OCI-LY1 (cell line): Measurements from ENCODE around the gene TTC12.

Source experiments
- H2AFZ ChIP-seq: fragments of 200-600 bp; sonication (generic), shearing (Covaris generic); 2 replicates; pipeline ENCODE4 v1.6.0; 2014; ENCODE audit warnings: antibody characterized with exemption, mild to moderate bottlenecking, low read length
- H3F3A ChIP-seq: fragments of 200-600 bp; sonication (generic), shearing (Covaris generic); 2 replicates; pipeline ENCODE4 v1.6.0; 2014; ENCODE audit warnings: mild to moderate bottlenecking, antibody characterized with exemption, low read length, moderate library complexity; ENCODE audit not compliant: insufficient read depth
- H3K27ac ChIP-seq: fragments of 200-600 bp; sonication (generic); 2 replicates; pipeline ENCODE4 v1.5.1; 2014; ENCODE audit warnings: low read length, mixed run types, mild to moderate bottlenecking, low read depth; ENCODE audit not compliant: poor library complexity, severe bottlenecking
- H3K27me3 ChIP-seq: fragments of 200-600 bp; sonication (generic); 2 replicates; pipeline ENCODE4 v1.6.0; 2014; ENCODE audit warnings: antibody characterized with exemption, mild to moderate bottlenecking, low read length, moderate library complexity; ENCODE audit not compliant: insufficient read depth
- H3K36me3 ChIP-seq: fragments of 200-600 bp; sonication (generic); 2 replicates; pipeline ENCODE4 v1.6.1; 2014; ENCODE audit warnings: mild to moderate bottlenecking, antibody characterized with exemption, low read length, moderate library complexity, mixed read lengths; ENCODE audit not compliant: insufficient read depth
- H3K4me1 ChIP-seq: fragments of 200-600 bp; sonication (generic); 2 replicates; pipeline ENCODE4 v1.5.1; 2014; ENCODE audit warnings: mild to moderate bottlenecking, low read length, moderate library complexity; ENCODE audit not compliant: insufficient read depth, severe bottlenecking
- H3K4me2 ChIP-seq: fragments of 200-600 bp; sonication (generic), shearing (Covaris generic); 2 replicates; pipeline ENCODE4 v1.6.1; 2014; ENCODE audit warnings: low read length
- H3K4me3 ChIP-seq: fragments of 200-600 bp; sonication (generic); 2 replicates; pipeline ENCODE4 v1.5.1; 2014; ENCODE audit warnings: low read length, low read depth, mild to moderate bottlenecking, mixed read lengths; ENCODE audit not compliant: poor library complexity, severe bottlenecking
- H3K79me2 ChIP-seq: fragments of 200-600 bp; shearing (Covaris generic); 2 replicates; pipeline ENCODE4 v1.6.1; 2016; ENCODE audit warnings: mixed run types, low read length, mixed read lengths; ENCODE audit not compliant: insufficient read depth
- H3K9ac ChIP-seq: fragments of 200-600 bp; sonication (generic), shearing (Covaris generic); 2 replicates; pipeline ENCODE4 v1.6.1; 2014; ENCODE audit warnings: mild to moderate bottlenecking, low read length, mixed read lengths
- H3K9me2 ChIP-seq: fragments of 200-600 bp; sonication (generic), shearing (Covaris generic); 2 replicates; pipeline ENCODE4 v1.6.1; 2014; ENCODE audit warnings: low read depth, mild to moderate bottlenecking, low read length, mixed read lengths
- H3K9me3 ChIP-seq: fragments of 200-600 bp; shearing (Covaris generic); 2 replicates; pipeline ENCODE4 v1.6.1; 2014; ENCODE audit warnings: low read length, mixed read lengths
- H4K20me1 ChIP-seq: fragments of 200-600 bp; sonication (generic), shearing (Covaris generic); 2 replicates; pipeline ENCODE4 v1.6.0; 2016; ENCODE audit warnings: mild to moderate bottlenecking, low read length; ENCODE audit not compliant: insufficient read depth
- EZH2 ChIP-seq: fragments of 200-600 bp; sonication (generic), shearing (Covaris generic); IDR thresholded peaks from 2 replicates; pipeline ENCODE4 v1.8.0; 2017; ENCODE audit warnings: borderline replicate concordance, mixed run types, mild to moderate bottlenecking, antibody characterized with exemption, low read length, moderate library complexity, mixed read lengths
- TF ChIP-seq, protein P1 (sequence below): fragments of 200-600 bp; sonication (generic), shearing (Covaris generic); IDR thresholded peaks from 2 replicates; pipeline ENCODE4 v1.5.1; 2017; ENCODE audit warnings: mild to moderate bottlenecking, antibody characterized with exemption, low read length, moderate library complexity, mixed read lengths

Gene TTC12

DNA sequence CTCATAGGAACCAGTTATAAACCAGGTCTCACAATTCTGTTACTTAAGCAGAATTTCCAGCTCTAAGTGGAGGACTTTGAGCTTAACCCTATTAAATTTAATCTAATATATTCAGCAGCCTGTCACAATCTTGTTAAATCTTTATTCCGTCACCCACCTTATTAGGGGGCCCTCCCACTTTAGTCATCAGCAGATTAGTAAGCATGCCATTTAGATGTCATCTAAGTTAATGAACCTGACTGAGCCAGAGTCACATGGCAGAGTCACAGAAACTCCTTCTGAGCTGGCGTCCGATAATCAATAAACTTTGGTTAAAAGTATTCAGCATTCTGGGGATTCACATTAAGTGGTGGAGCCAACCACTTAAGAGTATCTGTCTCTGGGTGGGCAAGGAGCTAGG, 35.1 kb downstream of the TTC12 start:
- no peaks in the 10 kb centered on the region for H3K27me3 ChIP-seq
- H3K9me2 ChIP-seq: no peaks in the 10 kb centered on the region
- no peaks in the 10 kb centered on the region for H4K20me1 ChIP-seq
- no peak overlapping the region for H3K9ac ChIP-seq
- no peaks in the 10 kb centered on the region for H3K4me1 ChIP-seq
- no peak overlapping the region for H3K4me2 ChIP-seq
- no peaks in the 10 kb centered on the region for H3K79me2 ChIP-seq
- no peak overlapping the region for H2AFZ ChIP-seq
- H3K4me3 ChIP-seq: no peak overlapping the region
- no peak for TF ChIP-seq EZH2
- TF ChIP-seq, protein P1, sequence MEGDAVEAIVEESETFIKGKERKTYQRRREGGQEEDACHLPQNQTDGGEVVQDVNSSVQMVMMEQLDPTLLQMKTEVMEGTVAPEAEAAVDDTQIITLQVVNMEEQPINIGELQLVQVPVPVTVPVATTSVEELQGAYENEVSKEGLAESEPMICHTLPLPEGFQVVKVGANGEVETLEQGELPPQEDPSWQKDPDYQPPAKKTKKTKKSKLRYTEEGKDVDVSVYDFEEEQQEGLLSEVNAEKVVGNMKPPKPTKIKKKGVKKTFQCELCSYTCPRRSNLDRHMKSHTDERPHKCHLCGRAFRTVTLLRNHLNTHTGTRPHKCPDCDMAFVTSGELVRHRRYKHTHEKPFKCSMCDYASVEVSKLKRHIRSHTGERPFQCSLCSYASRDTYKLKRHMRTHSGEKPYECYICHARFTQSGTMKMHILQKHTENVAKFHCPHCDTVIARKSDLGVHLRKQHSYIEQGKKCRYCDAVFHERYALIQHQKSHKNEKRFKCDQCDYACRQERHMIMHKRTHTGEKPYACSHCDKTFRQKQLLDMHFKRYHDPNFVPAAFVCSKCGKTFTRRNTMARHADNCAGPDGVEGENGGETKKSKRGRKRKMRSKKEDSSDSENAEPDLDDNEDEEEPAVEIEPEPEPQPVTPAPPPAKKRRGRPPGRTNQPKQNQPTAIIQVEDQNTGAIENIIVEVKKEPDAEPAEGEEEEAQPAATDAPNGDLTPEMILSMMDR: no peak
- no peaks in the 10 kb centered on the region for H3F3A ChIP-seq
- H3K36me3 ChIP-seq: no peaks in the 10 kb centered on the region
- H3K27ac ChIP-seq: no peak overlapping the region
- H3K9me3 ChIP-seq: no peaks in the 10 kb centered on the region

DNA sequence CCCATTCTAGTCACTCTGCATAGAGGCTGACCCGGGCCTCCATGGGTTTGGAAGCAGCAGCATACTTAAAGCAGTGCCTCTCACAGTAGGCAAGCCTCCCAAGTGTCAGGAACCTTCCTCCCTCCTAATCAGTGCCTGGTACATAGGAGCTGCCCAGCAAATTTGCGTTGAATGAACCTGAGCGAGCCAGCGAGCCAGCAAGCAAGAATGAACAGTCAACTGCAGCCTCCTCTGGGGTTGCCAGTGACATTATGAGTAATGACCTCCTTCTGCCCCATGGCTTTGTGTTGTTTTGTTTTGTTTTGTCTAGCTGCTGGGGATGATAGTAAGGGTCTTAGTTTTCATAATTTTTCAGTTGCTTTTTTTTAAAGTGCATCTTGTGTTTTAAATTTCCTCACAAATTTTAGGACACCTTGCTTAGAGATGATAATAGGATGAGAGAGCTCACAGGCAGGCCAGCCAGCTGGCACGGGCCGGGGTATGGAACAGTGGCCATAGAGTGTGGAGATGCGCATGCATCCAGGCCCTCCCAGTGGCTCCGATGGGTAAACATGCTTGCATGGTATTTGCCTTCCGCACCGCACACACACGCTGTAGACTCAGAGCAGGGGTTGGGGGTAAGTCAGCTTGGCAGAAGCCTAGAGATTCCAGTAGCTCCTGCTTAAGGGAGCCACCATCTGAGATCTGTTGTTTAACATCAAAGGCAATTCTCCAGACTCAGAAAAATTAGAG, 36.1 kb downstream of the TTC12 start:
- H3K4me1 ChIP-seq: no peaks in the 10 kb centered on the region
- no peak overlapping the region for H3K9ac ChIP-seq
- H3K9me3 ChIP-seq: no peaks in the 10 kb centered on the region
- no peak overlapping the region for H3K27ac ChIP-seq
- no peaks in the 10 kb centered on the region for H4K20me1 ChIP-seq
- no peak overlapping the region for H3K4me3 ChIP-seq
- no peaks in the 10 kb centered on the region for H3K36me3 ChIP-seq
- no peaks in the 10 kb centered on the region for H3F3A ChIP-seq
- no peaks in the 10 kb centered on the region for H3K27me3 ChIP-seq
- no peaks in the 10 kb centered on the region for H3K9me2 ChIP-seq
- H3K79me2 ChIP-seq: no peaks in the 10 kb centered on the region
- H3K4me2 ChIP-seq: no peak overlapping the region
- no peak for TF ChIP-seq EZH2
- TF ChIP-seq, protein P1: no peak
- no peak overlapping the region for H2AFZ ChIP-seq

DNA sequence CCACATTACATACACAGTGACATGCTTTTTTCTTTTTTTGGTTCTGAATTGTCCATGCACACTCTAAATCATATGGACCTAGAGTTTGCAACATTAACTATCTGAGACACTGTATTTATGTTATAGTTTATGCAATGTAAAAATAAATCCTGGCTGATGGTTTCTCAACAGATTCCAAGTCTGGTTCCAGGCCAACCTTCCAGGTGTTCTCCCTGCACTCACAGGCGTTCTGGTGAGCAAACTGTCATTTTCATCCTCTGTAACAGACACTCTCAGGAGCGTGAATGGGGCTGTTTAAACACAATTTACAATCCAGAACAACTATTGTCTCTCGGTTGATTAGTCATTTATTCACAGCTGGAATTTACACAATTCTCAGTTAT, 36.7 kb downstream of the TTC12 start:
- TF ChIP-seq, protein P1: no peak
- no peak overlapping the region for H3K4me3 ChIP-seq
- no peaks in the 10 kb centered on the region for H4K20me1 ChIP-seq
- H3K79me2 ChIP-seq: no peaks in the 10 kb centered on the region
- H3K36me3 ChIP-seq: no peaks in the 10 kb centered on the region
- H3F3A ChIP-seq: no peaks in the 10 kb centered on the region
- H3K27me3 ChIP-seq: no peaks in the 10 kb centered on the region
- no peak overlapping the region for H3K4me2 ChIP-seq
- H3K9me3 ChIP-seq: no peaks in the 10 kb centered on the region
- no peaks in the 10 kb centered on the region for H3K4me1 ChIP-seq
- H3K27ac ChIP-seq: no peak overlapping the region
- no peaks in the 10 kb centered on the region for H3K9me2 ChIP-seq
- H2AFZ ChIP-seq: no peak overlapping the region
- no peak overlapping the region for H3K9ac ChIP-seq
